HEK293 (cell line): ENCODE measurements around the gene EPS8.

Source experiments
- CTCF ChIA-PET: fragments of 350-600 bp; formaldehyde crosslinking; extraction: SDS; loops from one replicate; lab custom pipeline; 2021; ENCODE audit warnings: antibody characterized with exemption; lab: Yijun Ruan, JAX
- POLR2A ChIA-PET: fragments of 300-600 bp; formaldehyde crosslinking; extraction: SDS; loops from one replicate; lab custom pipeline; 2020; ENCODE audit warnings: antibody characterized with exemption, inconsistent platforms; lab: Yijun Ruan, JAX
- H3K27ac ChIP-seq: fragments of 200-500 bp; sonication (Bioruptor generic); 2 replicates; pipeline ENCODE4 v1.5.1; 2014; ENCODE audit warnings: low read depth, low read length, control low read depth, inconsistent platforms; ENCODE audit errors: extremely low read depth
- H3K36me3 ChIP-seq, 2 experiments: fragments of 200-500 bp in 1 of 2; sonication (Bioruptor generic) in 1 of 2; 1 replicate in 1 of 2; 2 replicates in 1 of 2; pipeline ENCODE4 v1.5.1; 2014 to 2017; ENCODE audit warnings: inconsistent platforms in 2 of 2, low read length in 2 of 2; ENCODE audit not compliant: control insufficient read depth in 2 of 2, insufficient read depth in 1 of 2
- H3K4me1 ChIP-seq: fragments of 200-500 bp; sonication (Bioruptor generic); 2 replicates; pipeline ENCODE4 v1.5.1; 2014; ENCODE audit warnings: mild to moderate bottlenecking, low read length, inconsistent platforms; ENCODE audit not compliant: control insufficient read depth, insufficient read depth
- H3K4me3 ChIP-seq: 2 replicates; pipeline ENCODE4 v1.5.1; 2011; ENCODE audit warnings: low read depth, mild to moderate bottlenecking, control low read depth, low read length, moderate library complexity
- H3K9me3 ChIP-seq: fragments of 200-500 bp; sonication (Bioruptor generic); 2 replicates; pipeline ENCODE4 v1.5.1; 2014; ENCODE audit warnings: low read depth, low read length, inconsistent platforms; ENCODE audit not compliant: control insufficient read depth, insufficient read depth
- GFI1B ChIP-seq: fragments of 450-650 bp; formaldehyde crosslinking; IDR thresholded peaks from 2 replicates; pipeline ENCODE4 v1.5.1; 2016; ENCODE audit warnings: missing biosample characterization, missing genetic modification characterization
- GLIS1 ChIP-seq: fragments of 450-650 bp; formaldehyde crosslinking; IDR thresholded peaks from 2 replicates; pipeline ENCODE4 v1.5.1; 2016; ENCODE audit warnings: missing biosample characterization, missing genetic modification characterization
- GLIS2 ChIP-seq: fragments of 450-650 bp; formaldehyde crosslinking; IDR thresholded peaks from 2 replicates; pipeline ENCODE4 v1.5.1; 2016; ENCODE audit warnings: missing biosample characterization, missing genetic modification characterization
- INSM2 ChIP-seq: fragments of 450-650 bp; formaldehyde crosslinking; IDR thresholded peaks from 2 replicates; pipeline ENCODE4 v1.5.1; 2016; ENCODE audit warnings: missing biosample characterization, missing genetic modification characterization
- KLF9 ChIP-seq: fragments of 450-650 bp; formaldehyde crosslinking; IDR thresholded peaks from 2 replicates; pipeline ENCODE4 v1.5.1; 2016; ENCODE audit warnings: missing biosample characterization, missing genetic modification characterization, low read depth
- MEIS1 ChIP-seq: sonication (generic); formaldehyde crosslinking; IDR thresholded peaks from 2 replicates; pipeline ENCODE4 v1.8.1; 2022; ENCODE audit warnings: missing genetic modification reagents, mild to moderate bottlenecking, borderline replicate concordance
- PRDM4 ChIP-seq: fragments of 450-650 bp; formaldehyde crosslinking; IDR thresholded peaks from 2 replicates; pipeline ENCODE4 v1.5.1; 2017; ENCODE audit warnings: missing biosample characterization, missing genetic modification characterization
- SP7 ChIP-seq: fragments of 450-650 bp; formaldehyde crosslinking; IDR thresholded peaks from 2 replicates; pipeline ENCODE4 v1.5.1; 2016; ENCODE audit warnings: missing biosample characterization, missing genetic modification characterization
- ZBTB11 ChIP-seq: fragments of 450-650 bp; formaldehyde crosslinking; conservative IDR thresholded peaks from 2 replicates; pipeline ENCODE4 v1.5.1; 2016; ENCODE audit warnings: low read depth, missing biosample characterization, missing genetic modification characterization
- ZBTB17 ChIP-seq: fragments of 450-650 bp; formaldehyde crosslinking; IDR thresholded peaks from 2 replicates; pipeline ENCODE4 v1.5.1; 2016; ENCODE audit warnings: missing biosample characterization, missing genetic modification characterization
- ZBTB20 ChIP-seq: fragments of 450-650 bp; formaldehyde crosslinking; IDR thresholded peaks from 2 replicates; pipeline ENCODE4 v1.5.1; 2016; ENCODE audit warnings: missing biosample characterization, missing genetic modification characterization
- ZBTB21 ChIP-seq: fragments of 450-650 bp; formaldehyde crosslinking; IDR thresholded peaks from 2 replicates; pipeline ENCODE4 v1.5.1; 2017; ENCODE audit warnings: missing biosample characterization, missing genetic modification characterization
- ZFHX2 ChIP-seq: fragments of 450-650 bp; formaldehyde crosslinking; conservative IDR thresholded peaks from 2 replicates; pipeline ENCODE4 v1.5.1; 2016; ENCODE audit warnings: missing biosample characterization, missing genetic modification characterization
- ZFP37 ChIP-seq: fragments of 450-650 bp; formaldehyde crosslinking; IDR thresholded peaks from 2 replicates; pipeline ENCODE4 v1.5.1; 2016; ENCODE audit warnings: missing biosample characterization, missing genetic modification characterization
- ZNF157 ChIP-seq: fragments of 450-650 bp; formaldehyde crosslinking; IDR thresholded peaks from 2 replicates; pipeline ENCODE4 v1.5.1; 2016; ENCODE audit warnings: missing biosample characterization, missing genetic modification characterization
- ZNF2 ChIP-seq: fragments of 450-650 bp; formaldehyde crosslinking; IDR thresholded peaks from 2 replicates; pipeline ENCODE4 v1.5.1; 2016; ENCODE audit warnings: missing biosample characterization, missing genetic modification characterization
- ZNF248 ChIP-seq: fragments of 450-650 bp; formaldehyde crosslinking; IDR thresholded peaks from 2 replicates; pipeline ENCODE4 v1.5.1; 2017; ENCODE audit warnings: missing biosample characterization, missing genetic modification characterization
- ZNF274 ChIP-seq, 2 experiments: fragments of 200-500 bp in 1 of 2; fragments of 450-650 bp in 1 of 2; sonication (Bioruptor generic) in 1 of 2; formaldehyde crosslinking in 1 of 2; IDR thresholded peaks; 2 replicates each; pipeline versions ENCODE4 v1.5.1 to v1.6.1; 2014 to 2016; ENCODE audit warnings: borderline replicate concordance in 1 of 2, inconsistent platforms in 1 of 2, low read length in 1 of 2, missing biosample characterization in 1 of 2, missing genetic modification characterization in 1 of 2
- ZNF280D ChIP-seq: fragments of 450-650 bp; formaldehyde crosslinking; IDR thresholded peaks from 2 replicates; pipeline ENCODE4 v1.5.1; 2016; ENCODE audit warnings: missing biosample characterization, missing genetic modification characterization
- ZNF501 ChIP-seq: fragments of 450-650 bp; formaldehyde crosslinking; IDR thresholded peaks from 2 replicates; pipeline ENCODE4 v1.5.1; 2016; ENCODE audit warnings: missing biosample characterization, missing genetic modification characterization
- ZNF514 ChIP-seq: fragments of 450-650 bp; formaldehyde crosslinking; IDR thresholded peaks from 2 replicates; pipeline ENCODE4 v1.5.1; 2016; ENCODE audit warnings: missing biosample characterization, missing genetic modification characterization
- ZNF521 ChIP-seq: fragments of 450-650 bp; formaldehyde crosslinking; IDR thresholded peaks from 2 replicates; pipeline ENCODE4 v1.5.1; 2017; ENCODE audit warnings: missing biosample characterization, mild to moderate bottlenecking, missing genetic modification characterization
- ZNF529 ChIP-seq: fragments of 450-650 bp; formaldehyde crosslinking; IDR thresholded peaks from 2 replicates; pipeline ENCODE4 v1.5.1; 2017; ENCODE audit warnings: missing genetic modification characterization, missing biosample characterization; ENCODE audit not compliant: insufficient replicate concordance
- ZNF548 ChIP-seq: fragments of 450-650 bp; formaldehyde crosslinking; IDR thresholded peaks from 2 replicates; pipeline ENCODE4 v1.5.1; 2016; ENCODE audit warnings: missing biosample characterization, missing genetic modification characterization
- ZNF626 ChIP-seq: fragments of 450-650 bp; sonication (Bioruptor Pico); formaldehyde crosslinking; IDR thresholded peaks from 2 replicates; pipeline ENCODE4 v1.5.1; 2018; ENCODE audit warnings: missing biosample characterization, missing genetic modification characterization, inconsistent platforms
- ZNF654 ChIP-seq: fragments of 450-650 bp; formaldehyde crosslinking; IDR thresholded peaks from 2 replicates; pipeline ENCODE4 v1.5.1; 2016; ENCODE audit warnings: low read depth, missing biosample characterization, missing genetic modification characterization
- ZNF791 ChIP-seq: fragments of 450-650 bp; formaldehyde crosslinking; IDR thresholded peaks from 2 replicates; pipeline ENCODE4 v1.5.1; 2016; ENCODE audit warnings: missing biosample characterization, missing genetic modification characterization
- ZNF837 ChIP-seq: fragments of 450-650 bp; formaldehyde crosslinking; IDR thresholded peaks from 2 replicates; pipeline ENCODE4 v1.5.1; 2016; ENCODE audit warnings: missing biosample characterization, missing genetic modification characterization
- ZNF843 ChIP-seq: fragments of 450-650 bp; formaldehyde crosslinking; IDR thresholded peaks from 2 replicates; pipeline ENCODE4 v1.5.1; 2016; ENCODE audit warnings: missing biosample characterization, missing genetic modification characterization

Gene EPS8

GRCh38 chr12:15728118-15728598 is 61.0 kb downstream of the EPS8 start:
- Histone ChIP-seq H3K36me3 (no peaks in the 10 kb centered on the region), H3K4me3 (no peak overlapping the region), H3K4me1 (peaks cover 16% of the 10 kb centered on the region), H3K9me3 (no peaks in the 10 kb centered on the region), H3K27ac (no peak overlapping the region)
- ChIA-PET CTCF (no interaction called here), POLR2A (no interaction called here)
- TF ChIP-seq ZNF843 (0 out of 2 replicates have a peak, but pooled peaks have one; percentile 19), ZNF626 (tag by site-specific recombination) (no peak), ZNF654 (tag by site-specific recombination) (0 out of 2 replicates have a peak, but pooled peaks have one; percentile 3), ZBTB11 (tag by site-specific recombination) (no peak), ZNF157 (tag by site-specific recombination) (no peak), ZFHX2 (tag by site-specific recombination) (no peak), ZNF791 (tag by site-specific recombination) (no peak), ZNF521 (tag by site-specific recombination) (no peak), ZBTB17 (tag by site-specific recombination) (no peak), ZNF274 (IDR thresholded peaks at IDR 0.05; ENCODE audit: low read length) (no peak), ZNF274 (tag by site-specific recombination; IDR thresholded peaks at IDR 0.05; ENCODE audit: borderline replicate concordance) (no peak), ZNF501 (tag by site-specific recombination) (no peak), GLIS1 (peak; percentile 12; the same call in 1 of the 2 replicates), ZNF514 (no peak), ZBTB21 (no peak), ZNF548 (tag by site-specific recombination) (no peak), ZNF837 (tag by site-specific recombination) (no peak), GFI1B (tag by site-specific recombination) (no peak), ZNF2 (tag by site-specific recombination) (no peak), KLF9 (tag by site-specific recombination) (no peak), MEIS1 (CRISPR knock-in tag) (no peak), ZNF280D (no peak), ZFP37 (tag by site-specific recombination) (no peak), ZNF248 (tag by site-specific recombination) (no peak), SP7 (tag by site-specific recombination) (no peak), INSM2 (no peak), GLIS2 (tag by site-specific recombination) (no peak), PRDM4 (no peak), ZBTB20 (tag by site-specific recombination) (peak; percentile 16; the same call in 1 of the 2 replicates), ZNF529 (tag by site-specific recombination) (no peak)
